Daoy (cell line): ENCODE data around the gene CASP8. TPM values are rescaled to one million over a fixed set of nuclear protein-coding genes. Genes with fewer than 3 reads are reported as not detected.
"Not testable (repeated sequence)": the region's sequence is repeated elsewhere in the genome, so short reads cannot be mapped to it uniquely, and the experiment has no call there.

Source experiments
- DNase-seq: peaks from one replicate; pipeline ENCODE4 v3.0.0-alpha.2; 2015; ENCODE audit warnings: low read depth
- total RNA-seq: library from RNA; depleted of rRNA; stranded (reverse); fragments of >200 nt; shearing (Covaris generic); gene quantifications from 2 replicates; pipeline ENCODE4 v1.2.3, GENCODE V29; 2014; rRNA removed

CASP8 gene
- total RNA-seq, result 18.5 and 33.4 TPM in 2 replicates

DNA sequence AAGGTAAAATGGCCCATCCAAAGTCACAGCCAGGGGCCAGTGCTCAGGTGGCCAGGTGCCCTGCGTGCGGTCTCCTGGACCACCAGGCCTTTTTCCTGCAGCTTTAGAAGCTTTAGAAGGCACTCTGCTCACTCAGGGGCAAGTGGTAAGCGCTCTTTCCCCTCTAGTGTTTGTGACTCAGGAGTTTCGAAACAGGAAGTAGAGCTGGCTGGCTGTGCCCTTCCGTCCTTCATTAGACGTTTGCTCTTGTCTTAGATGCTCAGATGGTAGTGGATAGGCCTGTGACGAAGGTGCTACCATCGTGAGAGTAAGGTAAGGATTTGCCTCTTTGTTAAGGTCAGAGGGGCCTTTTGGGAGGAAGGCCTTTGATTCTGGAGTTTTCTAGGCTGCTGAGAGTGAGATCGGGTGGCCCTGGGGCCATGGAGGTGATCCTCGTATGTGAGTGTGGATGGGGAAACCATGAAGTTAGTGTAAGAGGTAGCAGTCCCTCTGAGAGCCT is at the start of gene CASP8:
CASP8 (plus strand) TSS at position 235 of the 499 bp plus-strand sequence. CDS start 5,951 bp downstream, outside the sequence.
- peak; percentile 71 for DNase-seq

DNA sequence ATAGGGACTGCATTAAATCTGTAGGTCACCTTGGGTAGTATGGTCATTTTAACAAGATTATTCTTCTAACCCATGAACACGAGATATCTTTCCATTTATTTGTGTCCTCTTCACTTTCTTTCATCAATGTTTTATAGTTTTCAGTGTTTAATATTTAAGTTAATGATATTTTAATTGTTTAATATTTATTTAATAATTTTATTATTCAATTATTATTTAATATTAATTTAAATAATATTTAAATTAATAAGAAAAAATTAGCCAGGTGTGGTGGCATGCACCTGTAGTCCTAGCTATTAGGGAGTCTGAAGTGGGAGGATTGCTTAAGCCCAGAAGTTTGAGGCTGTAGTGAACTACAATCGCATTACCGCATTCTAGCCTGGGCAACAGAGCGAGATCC is 44.4 kb upstream of the CASP8 start:
- DNase-seq, result no peak

DNA sequence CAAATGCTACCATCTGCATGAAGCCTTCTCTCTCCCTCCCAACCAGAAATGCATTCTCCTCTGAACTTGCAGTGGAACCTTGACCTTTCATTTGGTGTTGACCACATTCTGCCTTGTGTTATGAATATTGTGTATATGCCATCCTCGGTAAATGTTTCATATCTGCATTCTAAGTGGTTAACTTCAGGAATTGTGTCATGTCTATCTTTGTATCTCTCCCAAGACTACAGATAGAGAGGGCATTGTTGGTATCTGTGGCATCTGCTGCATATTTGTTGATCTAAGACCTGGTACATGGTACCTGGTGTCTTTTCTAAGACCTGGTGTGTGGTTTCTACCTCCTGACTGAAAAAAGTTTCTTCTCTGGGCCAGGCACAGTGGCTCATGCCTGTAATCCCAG is 43.4 kb upstream of the CASP8 start:
- no peak for DNase-seq

DNA sequence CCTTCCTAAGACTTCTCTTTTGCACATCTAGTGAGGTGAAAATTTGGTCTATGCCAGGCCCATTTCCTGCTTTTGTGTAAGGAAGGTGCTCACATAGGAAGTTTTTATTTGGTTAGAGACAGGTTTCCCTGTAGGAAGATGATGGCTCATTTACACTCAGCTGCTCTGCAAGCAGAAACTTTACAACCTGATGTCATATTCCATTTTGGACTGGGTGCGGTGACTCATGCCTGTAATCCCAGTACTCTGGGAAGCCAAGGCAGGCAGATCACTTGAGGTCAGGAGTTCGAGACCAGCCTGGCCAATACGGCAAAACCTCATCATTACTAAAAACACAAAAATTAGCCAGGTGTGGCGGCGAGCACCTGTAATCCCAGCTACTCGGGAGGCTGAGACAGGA is 41.6 kb upstream of the CASP8 start:
- peak; percentile 26 for DNase-seq

DNA sequence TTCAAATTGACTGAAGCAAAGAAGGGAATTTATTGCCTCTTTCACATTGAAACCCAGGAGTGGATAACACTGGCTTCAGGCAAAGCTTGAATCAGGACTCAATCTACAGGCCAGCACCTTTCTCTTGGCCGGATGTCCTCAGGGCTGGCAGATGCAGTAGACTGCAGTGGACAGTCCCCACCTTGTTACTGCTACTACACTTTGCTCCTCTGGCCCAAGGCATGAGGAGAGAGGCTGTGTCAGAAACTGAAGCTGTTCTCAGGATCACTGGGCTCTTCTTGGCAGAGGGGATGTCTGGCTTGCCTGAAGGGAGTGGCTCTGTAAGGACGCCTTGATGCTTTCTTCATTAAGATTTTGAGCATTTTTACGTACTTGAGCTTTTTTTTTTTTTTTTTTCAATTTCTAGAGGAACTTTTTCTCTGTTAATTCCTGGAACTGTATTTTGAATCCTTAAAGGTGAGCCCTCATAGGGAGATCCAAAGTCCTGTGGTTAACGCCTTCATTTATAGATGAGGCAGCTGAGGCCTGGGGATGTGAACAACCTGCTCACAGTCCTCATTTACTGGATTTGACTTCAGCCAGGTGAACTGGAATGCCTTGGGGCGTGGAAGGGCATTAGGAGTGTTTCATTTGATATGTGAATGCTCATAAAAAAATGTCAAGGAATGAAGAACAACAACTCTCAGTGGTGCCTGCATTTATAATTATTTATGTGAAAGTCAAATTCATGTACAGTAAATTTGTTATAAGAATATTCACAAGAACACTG is 40.8 kb upstream of the CASP8 start:
- no peak for DNase-seq

DNA sequence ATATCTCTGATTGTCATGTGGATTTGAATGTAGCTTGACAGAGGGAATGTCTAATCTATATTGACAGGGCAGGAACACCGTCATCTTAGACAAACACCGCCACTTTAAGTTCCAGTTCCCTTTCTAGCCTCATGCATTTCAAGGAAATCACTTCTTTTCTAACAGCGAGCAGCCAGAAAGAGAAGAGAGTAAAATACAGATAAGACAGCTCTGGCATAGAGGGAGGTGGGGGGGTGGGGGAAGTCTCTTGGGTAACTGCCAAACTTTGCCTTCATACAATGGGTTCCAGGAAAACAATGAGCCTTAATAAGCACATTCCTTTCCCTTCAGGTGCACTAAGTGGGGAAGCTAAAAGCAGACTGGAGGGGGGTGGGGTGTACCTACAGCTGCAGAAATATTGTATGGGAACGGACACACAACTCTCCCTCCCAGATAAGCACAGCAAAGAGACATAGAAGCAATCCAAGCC is 40.2 kb upstream of the CASP8 start:
- DNase-seq, result no peak

DNA sequence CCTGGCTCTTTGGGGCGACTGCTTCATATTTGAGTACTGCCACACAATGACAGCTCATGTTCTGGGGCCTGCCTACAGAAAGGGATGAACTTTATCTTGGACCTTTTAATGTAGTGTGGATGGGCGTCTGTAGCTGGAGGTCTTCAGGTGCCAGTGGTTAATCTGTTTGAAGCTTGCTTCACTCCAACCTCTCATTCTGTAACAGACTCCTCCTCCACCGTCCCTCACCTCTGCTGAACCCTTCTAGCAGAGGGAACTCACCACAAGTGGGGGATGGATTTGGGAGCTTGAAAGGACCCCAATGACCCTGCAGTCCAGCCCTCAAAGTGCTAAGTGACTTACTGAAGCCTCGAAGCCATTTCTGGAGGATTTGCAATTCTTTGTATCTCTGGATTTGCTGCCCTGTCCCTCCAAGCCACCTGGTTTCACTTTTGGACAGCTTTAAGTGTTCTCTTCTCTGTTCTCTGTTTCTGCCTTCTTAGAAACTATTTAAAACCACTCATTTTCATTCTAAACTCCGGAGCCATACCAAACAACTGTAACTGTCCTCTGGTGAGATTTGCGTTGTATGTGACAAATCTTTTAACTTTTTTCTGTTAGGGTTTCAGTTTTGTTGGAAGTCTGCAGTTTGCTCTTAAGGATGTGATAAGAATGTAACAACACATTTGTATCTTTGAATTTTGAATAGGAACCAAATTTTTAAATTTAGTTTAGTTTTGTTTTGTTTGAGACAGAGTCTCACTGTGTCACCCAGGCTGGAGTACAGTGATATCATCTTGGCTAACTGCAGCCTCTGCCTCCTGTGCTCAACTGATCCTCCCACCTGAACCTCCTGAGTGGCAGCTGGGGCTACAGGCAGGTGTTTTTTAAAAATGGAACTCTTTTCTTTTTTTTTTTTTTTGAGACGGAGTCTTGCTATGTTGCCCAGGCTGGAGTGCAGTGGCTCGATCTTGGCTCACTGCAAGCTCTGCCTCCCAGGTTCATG is 37.0 kb upstream of the CASP8 start:
- no peak for DNase-seq

DNA sequence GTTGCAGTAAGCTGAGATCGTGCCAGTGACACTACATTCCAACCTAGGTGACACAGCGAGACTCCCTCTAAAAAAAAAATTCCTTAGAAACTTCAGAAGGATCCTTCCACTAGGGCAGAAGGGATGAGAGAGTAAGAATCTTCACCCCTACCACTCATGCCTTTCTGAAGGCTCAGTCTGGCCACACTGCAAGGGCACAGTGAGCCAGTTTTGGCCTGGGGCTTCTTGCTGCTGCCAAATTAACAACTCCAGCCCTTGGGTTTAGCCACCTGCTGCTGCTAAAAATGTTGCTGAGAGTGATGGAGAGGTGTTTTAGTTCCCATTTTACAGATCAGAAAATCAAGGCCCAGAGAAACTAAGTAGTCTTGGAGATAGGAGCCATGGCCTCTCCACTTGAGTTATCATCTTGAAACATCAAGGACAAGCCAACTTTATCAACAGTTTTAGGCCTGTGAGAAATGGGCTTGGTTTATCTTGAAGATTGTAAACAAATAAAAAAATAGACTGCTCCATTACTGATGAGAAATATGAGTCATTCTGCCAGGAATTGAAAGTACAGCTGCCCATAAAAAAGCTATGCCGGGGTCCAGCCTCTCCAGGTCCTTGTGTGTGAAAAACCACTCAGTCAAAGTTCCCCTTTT is 31.9 kb upstream of the CASP8 start:
- DNase-seq, result no peak

DNA sequence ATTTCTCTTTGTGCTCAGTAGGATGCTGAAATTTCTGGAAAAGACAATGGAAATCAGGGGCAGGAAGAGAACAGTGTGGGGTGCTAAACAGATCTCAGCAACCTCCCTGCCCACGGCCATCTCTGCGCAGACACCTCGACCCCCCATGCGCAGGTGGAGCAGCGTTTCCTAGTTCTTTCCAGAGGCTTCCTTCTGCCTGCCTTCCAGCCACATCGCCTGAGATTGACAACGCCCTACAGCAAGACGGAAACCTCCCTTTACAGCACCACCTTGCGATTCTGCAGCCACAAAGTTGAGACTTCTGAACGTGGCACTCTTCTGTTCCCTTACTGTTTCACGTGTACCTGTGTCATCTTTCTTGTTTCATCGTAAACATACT is 31.4 kb upstream of the CASP8 start:
- no peak for DNase-seq

DNA sequence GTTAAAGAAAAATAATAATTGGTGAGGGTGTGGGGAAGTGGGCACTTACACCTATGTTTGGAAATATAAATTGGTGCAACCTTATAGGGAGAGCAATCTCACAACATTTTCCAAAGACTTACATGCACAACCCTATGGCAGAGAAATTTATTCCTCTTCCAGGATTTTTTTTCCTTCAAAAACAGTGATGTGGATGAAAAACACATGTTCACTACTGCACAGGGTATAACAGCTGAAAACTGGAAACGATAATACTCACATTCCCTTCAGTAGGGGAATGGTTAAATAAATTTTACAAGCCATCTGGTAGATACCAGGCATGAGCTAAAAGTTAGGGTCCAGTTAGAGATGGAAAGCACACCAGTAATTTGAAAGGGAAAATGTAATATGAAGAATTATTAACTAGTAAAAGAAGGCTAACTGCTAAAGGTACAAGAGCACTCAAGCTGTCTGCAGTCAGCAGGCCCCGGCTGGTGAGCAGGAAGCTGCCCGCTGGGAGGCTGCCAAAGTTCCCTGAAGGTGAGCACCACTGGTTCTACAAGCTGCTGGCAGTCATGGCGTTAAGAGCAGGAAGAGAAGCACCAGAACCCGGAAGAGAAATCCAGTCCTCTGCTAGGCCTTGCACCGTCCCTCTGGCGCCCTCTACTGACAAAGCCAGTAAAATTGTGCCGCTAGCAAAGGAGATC is 28.4 kb upstream of the CASP8 start:
- DNase-seq, result peak; percentile 91

DNA sequence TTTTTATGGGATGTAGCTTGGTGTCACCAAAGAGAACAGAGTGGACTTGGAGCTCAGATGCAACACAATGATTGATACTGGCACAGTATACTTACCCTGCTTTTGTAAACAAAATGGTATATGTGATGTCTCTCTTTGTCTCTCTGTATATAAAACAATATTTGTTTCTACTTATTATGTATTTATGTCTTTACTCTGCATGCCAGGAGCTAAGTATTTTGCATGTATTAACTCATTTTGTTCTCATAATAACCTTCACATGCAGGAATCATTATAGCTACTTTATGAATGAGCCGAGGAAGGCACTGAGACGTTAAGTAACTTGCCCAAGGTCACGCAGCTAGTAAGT is 27.9 kb upstream of the CASP8 start:
- DNase-seq, result no peak

DNA sequence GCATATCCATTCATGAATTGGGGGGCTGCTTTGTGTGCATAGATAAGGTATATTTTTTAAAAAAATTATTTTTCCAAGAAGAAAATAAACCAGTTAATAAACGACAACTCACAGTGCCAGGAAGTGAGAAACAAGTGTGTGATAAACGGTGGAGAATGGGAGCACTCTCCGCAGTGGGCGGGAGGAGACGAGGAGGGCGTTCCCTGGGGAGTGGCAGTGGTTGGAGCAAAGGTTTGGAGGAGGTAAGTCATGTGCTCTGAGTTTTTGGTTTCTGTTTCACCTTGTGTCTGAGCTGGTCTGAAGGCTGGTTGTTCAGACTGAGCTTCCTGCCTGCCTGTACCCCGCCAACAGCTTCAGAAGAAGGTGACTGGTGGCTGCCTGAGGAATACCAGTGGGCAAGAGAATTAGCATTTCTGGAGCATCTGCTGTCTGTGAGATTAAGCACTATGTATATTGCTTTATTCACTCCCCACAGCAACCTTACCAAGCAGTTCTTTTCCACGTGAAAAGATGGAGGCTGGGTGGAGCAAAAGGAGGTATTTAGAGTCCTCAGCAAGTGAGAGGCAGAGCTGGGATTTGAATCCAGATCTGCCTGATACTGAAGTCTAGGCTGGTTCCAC is 27.0 kb upstream of the CASP8 start:
- DNase-seq, result peak; percentile 90

DNA sequence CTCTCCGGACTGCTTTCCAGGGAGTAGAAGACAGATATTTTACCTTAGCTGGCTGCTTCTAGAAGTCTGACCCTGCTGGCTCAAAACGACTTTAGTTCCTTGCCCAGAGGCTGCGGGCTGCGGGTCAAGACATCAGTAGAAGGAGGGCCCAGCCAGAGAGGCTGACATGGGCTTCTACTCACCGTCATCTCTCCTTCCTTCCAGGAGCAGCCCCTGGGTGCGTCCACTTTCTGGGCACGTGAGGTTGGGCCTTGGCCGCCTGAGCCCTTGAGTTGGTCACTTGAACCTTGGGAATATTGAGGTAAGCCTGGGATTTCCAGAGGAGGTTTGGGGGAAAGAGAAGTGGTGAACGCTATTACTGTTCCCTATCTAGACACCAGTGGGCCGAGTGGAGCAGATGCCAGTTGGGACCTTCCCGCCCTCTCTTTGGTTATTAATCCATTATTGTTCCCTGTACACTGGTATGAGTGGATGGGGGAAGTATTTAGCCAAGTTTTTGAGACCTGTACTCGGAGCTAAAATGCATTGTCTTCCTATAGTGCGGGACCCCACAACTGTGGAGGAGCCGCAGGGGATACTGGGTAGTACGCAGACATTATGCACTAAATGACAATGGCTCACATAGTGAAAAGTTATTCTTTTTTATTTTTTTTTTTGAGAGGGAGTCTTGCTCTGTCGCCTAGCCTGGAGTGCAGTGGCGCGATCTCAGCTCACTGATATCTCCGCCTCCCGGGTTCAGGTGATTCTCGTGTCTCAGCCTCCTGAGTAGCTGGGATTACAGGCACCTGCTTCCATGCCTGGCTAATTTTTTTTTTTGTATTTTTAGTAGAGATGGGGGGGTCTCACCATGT is 26.3 kb upstream of the CASP8 start:
- no peak for DNase-seq

DNA sequence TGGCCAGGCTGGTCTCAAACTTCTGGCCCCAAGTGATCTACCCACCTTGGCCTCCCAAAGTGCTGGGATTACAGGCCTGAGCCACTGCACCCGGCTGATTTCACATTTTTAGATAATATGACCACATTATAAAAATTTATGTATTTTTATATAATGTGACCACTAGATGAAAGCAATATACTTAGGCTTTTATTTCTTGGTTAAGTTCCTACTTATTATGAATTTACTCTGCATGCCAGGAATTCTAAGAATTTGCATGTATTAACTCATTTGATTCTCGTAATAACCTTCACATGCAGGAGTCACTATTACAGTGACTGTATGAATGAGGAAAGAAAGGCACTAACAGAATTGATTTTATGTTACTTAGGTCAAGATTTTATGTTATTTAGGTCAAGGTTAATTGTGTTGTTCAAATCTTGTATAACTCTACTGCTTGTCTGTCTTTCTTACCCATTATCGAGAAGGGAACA is 25.6 kb upstream of the CASP8 start:
- no peak for DNase-seq

DNA sequence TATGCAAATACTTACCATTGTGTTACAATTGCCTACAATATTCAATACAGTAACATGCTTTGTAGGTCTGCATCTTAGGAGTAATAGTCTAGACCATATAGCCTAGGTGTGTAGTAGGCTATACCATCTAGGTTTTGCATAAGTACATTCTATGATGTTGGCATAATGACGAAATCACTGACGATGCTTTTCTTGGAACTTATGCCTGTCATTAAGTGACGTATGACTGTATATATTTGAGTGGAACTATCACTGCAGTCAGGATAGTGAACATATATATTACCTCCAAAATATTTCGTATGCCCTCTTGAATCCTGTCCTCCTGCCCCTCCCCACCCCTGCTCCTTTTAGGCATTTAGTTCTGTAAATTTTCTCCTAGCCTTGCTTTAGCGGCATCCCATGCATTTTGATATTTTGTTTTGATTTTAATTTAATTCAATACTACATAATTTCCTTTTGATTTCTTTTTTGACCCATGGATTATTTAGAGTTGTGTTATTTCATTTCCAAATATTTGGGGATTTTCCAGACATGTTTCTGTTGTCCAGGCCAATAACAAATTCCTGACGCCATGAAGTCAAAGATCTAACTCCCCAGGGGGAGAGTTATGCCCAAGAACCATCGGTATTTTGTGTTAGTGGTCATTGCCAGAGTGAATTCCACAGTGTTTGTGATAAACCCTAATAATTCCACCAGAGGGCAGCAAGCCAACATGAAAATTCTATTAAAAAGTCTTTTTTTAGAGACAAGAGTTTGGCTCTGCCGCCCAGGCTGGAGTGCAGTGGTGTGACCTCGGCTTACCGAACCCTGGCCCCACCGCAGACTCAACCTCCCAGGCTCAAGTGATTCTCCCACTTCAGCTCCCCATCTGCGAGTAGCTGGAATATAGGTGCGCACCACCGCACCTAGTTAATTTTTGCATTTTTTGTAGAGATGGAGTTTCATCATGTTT is 24.2 kb upstream of the CASP8 start:
- DNase-seq, result peak; percentile 54

DNA sequence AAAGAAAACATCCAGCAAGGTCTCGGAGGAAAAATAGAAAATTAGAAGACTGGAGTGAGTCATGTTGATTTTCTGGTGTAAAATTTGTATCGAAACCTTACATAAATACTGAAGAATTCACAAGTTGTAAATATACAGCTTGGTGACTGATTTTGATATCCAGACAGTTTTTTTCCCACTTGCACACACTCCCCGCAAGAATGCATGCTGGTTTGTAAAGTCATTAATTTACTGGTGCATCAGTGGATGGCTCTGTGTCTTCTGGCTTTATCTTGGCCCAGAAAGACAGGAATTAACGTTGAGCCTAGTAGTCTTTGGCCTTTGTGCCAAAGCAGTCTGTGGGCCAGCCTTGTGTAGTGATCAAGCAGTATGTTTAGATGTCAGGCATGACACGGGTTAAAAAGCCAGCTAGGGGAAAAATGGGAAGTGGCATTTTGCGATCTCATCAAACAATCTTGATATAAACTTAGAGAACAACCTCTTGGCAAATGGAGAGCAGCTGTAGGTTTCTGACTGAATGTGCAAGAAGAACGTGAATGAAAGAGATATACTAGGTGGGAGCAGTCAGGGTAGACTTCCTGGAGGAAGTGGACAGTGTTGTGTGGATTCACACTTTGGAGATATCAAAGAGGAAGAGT is 22.7 kb upstream of the CASP8 start:
- no peak for DNase-seq

DNA sequence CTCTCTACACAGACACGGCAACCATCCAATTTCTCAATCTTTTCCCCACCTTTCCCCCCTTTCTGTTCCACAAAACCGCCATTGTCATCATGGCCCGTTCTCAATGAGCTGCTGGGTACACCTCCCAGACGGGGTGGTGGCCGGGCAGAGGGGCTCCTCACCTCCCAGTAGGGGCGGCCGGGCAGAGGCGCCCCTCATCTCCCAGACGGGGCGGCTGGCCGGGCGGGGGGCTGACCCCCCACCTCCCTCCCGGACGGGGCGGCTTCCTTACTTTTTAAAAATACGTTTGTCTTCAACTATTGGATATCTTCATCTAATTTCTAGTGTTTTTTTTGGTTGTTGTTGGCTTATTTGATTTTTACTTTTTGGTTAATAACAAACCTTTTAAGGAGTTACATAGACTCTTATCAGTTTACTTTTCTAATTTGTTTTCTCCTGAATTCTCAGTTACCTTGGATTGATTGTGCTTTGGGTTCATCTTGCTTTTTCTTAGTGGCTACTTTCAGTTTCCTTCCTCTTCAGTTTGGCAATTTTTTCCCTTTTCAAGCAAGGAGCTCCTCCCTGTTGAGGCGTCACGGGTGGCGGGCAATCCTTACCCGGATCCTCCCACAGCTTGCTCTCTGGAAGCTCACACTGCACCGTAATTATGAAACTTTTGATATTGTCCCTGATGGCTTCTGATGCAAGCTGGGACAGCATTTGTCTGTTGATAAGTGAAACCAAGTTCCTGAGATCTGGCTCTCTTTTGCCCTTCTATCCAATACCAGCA is 21.0 kb upstream of the CASP8 start:
- DNase-seq, result not testable (repeated sequence)
